ENCODE data around the gene HNRNPF. TPM values are rescaled to one million over a fixed set of nuclear protein-coding genes. Genes with fewer than 3 reads are reported as not detected.

Gene HNRNPF
- polyA plus RNA-seq, 2 of the 4 experiments (the other 2 are of a cell fraction) = 228 to 271 TPM

DNA sequence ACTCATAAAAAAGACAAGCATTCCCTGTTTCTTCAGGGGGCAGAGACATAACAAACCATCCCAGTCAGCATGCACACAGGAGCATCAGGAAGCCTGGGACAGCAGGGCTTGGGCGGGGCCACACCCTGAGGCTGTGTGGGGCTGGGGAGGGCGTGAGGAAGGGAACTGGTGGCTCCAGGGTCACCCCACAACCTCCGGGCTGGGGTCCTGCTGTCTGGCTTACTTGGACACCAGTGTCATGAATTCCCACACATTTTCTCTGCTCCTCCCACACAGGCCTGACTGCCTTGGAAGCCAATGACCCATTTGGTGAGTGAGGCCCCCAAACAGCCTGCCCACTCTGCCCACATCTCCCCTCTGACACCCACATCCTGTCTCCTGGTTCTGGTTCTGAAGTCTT is 34.8 kb downstream of the HNRNPF start:
- no peak overlapping the region for H3K27ac ChIP-seq
- 59% methylated on average over 3 of the region's 3 CpGs for WGBS (ENCODE audit: missing lambda C conversion rate)
- CTCF ChIA-PET = interaction anchor here (0.6 to 1.0 kb wide), 3 partner anchors 16 to 293 kb away, joined by 3 read pairs; no protein-coding TSS in a partner anchor
- no peaks in the 10 kb centered on the region for H3K4me1 ChIP-seq
- H3K4me3 ChIP-seq = no peak overlapping the region
- FAIRE-seq (no peak), DNase-seq (ENCODE audit: low read depth in 1 of 2, low spot score in 1 of 2) (no peak), ATAC-seq (no peak)
- no peak overlapping the region for H3K4me2 ChIP-seq
- TF ChIP-seq EHF (CRISPR knock-in tag; IDR thresholded peaks at IDR 0.05) (no peak), RFX5 (IDR thresholded peaks at IDR 0.05) (no peak), BHLHE40 (IDR thresholded peaks at IDR 0.05; ENCODE audit: low read depth, low read length) (no peak), FOXS1 (CRISPR knock-in tag; IDR thresholded peaks at IDR 0.05) (no peak), ZFP36 (IDR thresholded peaks at IDR 0.05; ENCODE audit: borderline replicate concordance, partially characterized antibody) (no peak), CHD2 (IDR thresholded peaks at IDR 0.05; ENCODE audit: low read length, partially characterized antibody) (no peak), JUN (IDR thresholded peaks at IDR 0.05) (no peak), ZC3H11A (IDR thresholded peaks at IDR 0.05) (no peak), GATA3 (IDR thresholded peaks at IDR 0.05; ENCODE audit: borderline replicate concordance) (no peak), ZNF302 (CRISPR knock-in tag; IDR thresholded peaks at IDR 0.05) (no peak), CBX8 (IDR thresholded peaks at IDR 0.05) (no peak), TFCP2L1 (CRISPR knock-in tag; IDR thresholded peaks at IDR 0.05) (no peak), EHMT2 (IDR thresholded peaks at IDR 0.05; ENCODE audit: low read depth) (no peak)
- TF ChIP-seq, protein P1, sequence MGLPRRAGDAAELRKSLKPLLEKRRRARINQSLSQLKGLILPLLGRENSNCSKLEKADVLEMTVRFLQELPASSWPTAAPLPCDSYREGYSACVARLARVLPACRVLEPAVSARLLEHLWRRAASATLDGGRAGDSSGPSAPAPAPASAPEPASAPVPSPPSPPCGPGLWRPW (IDR thresholded peaks at IDR 0.05) = no peak
- TF ChIP-seq, protein P2, sequence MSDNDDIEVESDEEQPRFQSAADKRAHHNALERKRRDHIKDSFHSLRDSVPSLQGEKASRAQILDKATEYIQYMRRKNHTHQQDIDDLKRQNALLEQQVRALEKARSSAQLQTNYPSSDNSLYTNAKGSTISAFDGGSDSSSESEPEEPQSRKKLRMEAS (IDR thresholded peaks at IDR 0.05) = no peak
- TF ChIP-seq, protein P3, sequence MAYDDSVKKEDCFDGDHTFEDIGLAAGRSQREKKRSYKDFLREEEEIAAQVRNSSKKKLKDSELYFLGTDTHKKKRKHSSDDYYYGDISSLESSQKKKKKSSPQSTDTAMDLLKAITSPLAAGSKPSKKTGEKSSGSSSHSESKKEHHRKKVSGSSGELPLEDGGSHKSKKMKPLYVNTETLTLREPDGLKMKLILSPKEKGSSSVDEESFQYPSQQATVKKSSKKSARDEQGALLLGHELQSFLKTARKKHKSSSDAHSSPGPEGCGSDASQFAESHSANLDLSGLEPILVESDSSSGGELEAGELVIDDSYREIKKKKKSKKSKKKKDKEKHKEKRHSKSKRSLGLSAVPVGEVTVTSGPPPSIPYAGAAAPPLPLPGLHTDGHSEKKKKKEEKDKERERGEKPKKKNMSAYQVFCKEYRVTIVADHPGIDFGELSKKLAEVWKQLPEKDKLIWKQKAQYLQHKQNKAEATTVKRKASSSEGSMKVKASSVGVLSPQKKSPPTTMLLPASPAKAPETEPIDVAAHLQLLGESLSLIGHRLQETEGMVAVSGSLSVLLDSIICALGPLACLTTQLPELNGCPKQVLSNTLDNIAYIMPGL (CRISPR knock-in tag; IDR thresholded peaks at IDR 0.05; ENCODE audit: borderline replicate concordance) = no peak
- TF ChIP-seq, protein P4, sequence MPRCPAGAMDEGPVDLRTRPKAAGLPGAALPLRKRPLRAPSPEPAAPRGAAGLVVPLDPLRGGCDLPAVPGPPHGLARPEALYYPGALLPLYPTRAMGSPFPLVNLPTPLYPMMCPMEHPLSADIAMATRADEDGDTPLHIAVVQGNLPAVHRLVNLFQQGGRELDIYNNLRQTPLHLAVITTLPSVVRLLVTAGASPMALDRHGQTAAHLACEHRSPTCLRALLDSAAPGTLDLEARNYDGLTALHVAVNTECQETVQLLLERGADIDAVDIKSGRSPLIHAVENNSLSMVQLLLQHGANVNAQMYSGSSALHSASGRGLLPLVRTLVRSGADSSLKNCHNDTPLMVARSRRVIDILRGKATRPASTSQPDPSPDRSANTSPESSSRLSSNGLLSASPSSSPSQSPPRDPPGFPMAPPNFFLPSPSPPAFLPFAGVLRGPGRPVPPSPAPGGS (IDR thresholded peaks at IDR 0.05) = no peak
- no peaks in the 10 kb centered on the region for H3K9me3 ChIP-seq
- POLR2A ChIA-PET = no interaction called here

DNA sequence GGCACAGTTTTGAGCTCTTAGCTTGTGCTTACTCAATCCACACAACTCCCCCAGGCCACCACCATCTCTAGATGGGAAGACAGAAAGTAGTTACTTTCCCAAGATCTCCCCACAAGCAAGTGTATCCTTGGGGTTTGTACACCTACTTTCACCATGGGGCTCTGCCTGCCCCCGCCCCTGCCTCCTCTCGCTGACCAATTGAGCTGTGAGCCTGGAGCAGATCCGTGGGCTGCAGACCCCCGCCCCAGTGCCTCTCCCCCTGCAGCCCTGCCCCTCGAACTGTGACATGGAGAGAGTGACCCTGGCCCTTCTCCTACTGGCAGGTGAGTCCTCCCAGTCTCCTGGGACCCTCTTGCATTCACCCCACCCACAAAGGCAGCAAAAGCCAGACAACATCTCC is 35.5 kb downstream of the HNRNPF start:
- ATAC-seq (no peak), DNase-seq (ENCODE audit: low read depth in 1 of 2, low spot score in 1 of 2) (no peak), FAIRE-seq (no peak)
- H3K4me1 ChIP-seq = no peaks in the 10 kb centered on the region
- CTCF ChIA-PET = interaction anchor here (0.9 to 1.0 kb wide), 2 partner anchors 17 to 107 kb away, joined by 3 read pairs; no protein-coding TSS in a partner anchor
- POLR2A ChIA-PET = no interaction called here
- H3K4me2 ChIP-seq = no peak overlapping the region
- WGBS (ENCODE audit: missing lambda C conversion rate) = no CpG with 5 or more reads among the region's 5 CpGs
- H3K9me3 ChIP-seq = no peaks in the 10 kb centered on the region
- TF ChIP-seq JUN (IDR thresholded peaks at IDR 0.05) (no peak), ESRRA (IDR thresholded peaks at IDR 0.05; ENCODE audit: borderline replicate concordance, low read length) (no peak), CBX8 (IDR thresholded peaks at IDR 0.05) (no peak), ZC3H11A (IDR thresholded peaks at IDR 0.05) (no peak), RCOR1 (IDR thresholded peaks at IDR 0.05; ENCODE audit: low read depth, low read length) (no peak), CHD2 (IDR thresholded peaks at IDR 0.05; ENCODE audit: low read length, partially characterized antibody) (no peak), HOXB5 (CRISPR knock-in tag; IDR thresholded peaks at IDR 0.05) (no peak), EHF (CRISPR knock-in tag; IDR thresholded peaks at IDR 0.05) (no peak), POLR2A (IDR thresholded peaks at IDR 0.05; ENCODE audit: low read length) (no peak), HEYL (CRISPR knock-in tag; IDR thresholded peaks at IDR 0.05) (no peak), TP53 (CRISPR knock-in tag; IDR thresholded peaks at IDR 0.05) (no peak), NPAS2 (CRISPR knock-in tag; IDR thresholded peaks at IDR 0.05; ENCODE audit: borderline replicate concordance) (no peak), HDAC2 (IDR thresholded peaks at IDR 0.05) (no peak), GATA3 (IDR thresholded peaks at IDR 0.05; ENCODE audit: borderline replicate concordance) (no peak), ZSCAN20 (CRISPR knock-in tag; IDR thresholded peaks at IDR 0.05) (no peak)
- TF ChIP-seq, protein P5, sequence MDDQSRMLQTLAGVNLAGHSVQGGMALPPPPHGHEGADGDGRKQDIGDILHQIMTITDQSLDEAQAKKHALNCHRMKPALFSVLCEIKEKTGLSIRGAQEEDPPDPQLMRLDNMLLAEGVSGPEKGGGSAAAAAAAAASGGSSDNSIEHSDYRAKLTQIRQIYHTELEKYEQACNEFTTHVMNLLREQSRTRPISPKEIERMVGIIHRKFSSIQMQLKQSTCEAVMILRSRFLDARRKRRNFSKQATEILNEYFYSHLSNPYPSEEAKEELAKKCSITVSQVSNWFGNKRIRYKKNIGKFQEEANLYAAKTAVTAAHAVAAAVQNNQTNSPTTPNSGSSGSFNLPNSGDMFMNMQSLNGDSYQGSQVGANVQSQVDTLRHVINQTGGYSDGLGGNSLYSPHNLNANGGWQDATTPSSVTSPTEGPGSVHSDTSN (IDR thresholded peaks at IDR 0.05) = no peak
- TF ChIP-seq, protein P2 (IDR thresholded peaks at IDR 0.05) = no peak
- no peak overlapping the region for H3K4me3 ChIP-seq
- no peak overlapping the region for H3K27ac ChIP-seq

All from A549 (cell line).